ENCODE results near the gene SLC39A3. TPM values are rescaled to one million over a fixed set of nuclear protein-coding genes. Genes with fewer than 3 reads are reported as not detected.

SLC39A3 gene
- total and polyA plus RNA-seq, 2 of the 8 experiments (the other 6 are each of a cell fraction or from before 2014, with no cell fraction given): 33.0 to 52.9 TPM

DNA sequence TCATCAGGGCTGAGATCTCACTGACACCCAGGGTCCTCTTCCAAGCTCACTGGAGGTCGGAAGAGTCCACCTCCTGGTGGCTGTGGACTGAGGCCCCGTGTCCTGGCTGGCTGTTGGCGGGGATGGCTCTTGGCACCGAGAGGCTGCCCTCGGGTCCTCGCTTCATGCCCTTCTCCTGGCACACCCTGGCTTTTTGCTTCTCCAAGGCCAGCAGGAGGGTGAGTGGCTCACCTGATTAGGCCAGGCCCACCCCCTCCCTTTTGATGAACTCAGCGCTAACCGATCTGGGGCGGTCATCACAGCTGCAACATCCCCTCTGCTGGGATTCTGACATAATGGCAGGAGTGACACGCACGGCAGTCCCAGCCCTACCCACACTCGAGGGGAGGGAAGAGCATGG, 4.4 kb downstream of the SLC39A3 start:
- POLR2A ChIA-PET (ENCODE audit: partially characterized antibody): interaction anchor here (0.5 to 2.2 kb wide), 4 partner anchors 12 to 108 kb away, joined by 3 to 6 read pairs (median 4); no protein-coding TSS in a partner anchor
- Histone ChIP-seq H2BK20ac (ENCODE audit: low read length) (no peak overlapping the region), H3K79me1 (ENCODE audit: low read depth, low read length) (no peaks in the 10 kb centered on the region), H4K20me1 (replicated peaks in 1 of 2; ENCODE audit: control insufficient read depth in 1 of 2, insufficient read depth in 2 of 2, low read length in 2 of 2) (peaks cover 4 to 27% of the 10 kb centered on the region in 2 experiments), H3K4ac (replicated peaks; ENCODE audit: insufficient read length, low read depth, low read length) (no peak overlapping the region), H3K27me3 (replicated peaks in 1 of 4; ENCODE audit: control insufficient read depth in 3 of 4, extremely low read depth in 1 of 4, insufficient read depth in 3 of 4, low read length in 3 of 4) (no peaks in the 10 kb centered on the region), H3K4me1 (replicated peaks in 1 of 4; ENCODE audit: control insufficient read depth in 3 of 4, insufficient read depth in 4 of 4, low read length in 3 of 4) (no peaks in the 10 kb centered on the region), H2BK15ac (ENCODE audit: low read length) (no peak overlapping the region), H3K23ac (ENCODE audit: insufficient read length) (no peak overlapping the region), H3K79me2 (ENCODE audit: control insufficient read depth in 1 of 2, insufficient read depth in 2 of 2, low read length in 2 of 2) (peaks cover 0 to 2% of the 10 kb centered on the region in 2 experiments; a peak in 1 of 4 replicates), H3K9ac (replicated peaks in 1 of 4; ENCODE audit: extremely low read depth in 1 of 4, low read depth in 3 of 4, low read length in 3 of 4) (no peak overlapping the region), H2BK12ac (ENCODE audit: low read depth, low read length) (no peak overlapping the region), H2BK120ac (replicated peaks; ENCODE audit: low read depth, low read length) (no peak overlapping the region), H2BK5ac (ENCODE audit: low read depth, low read length) (no peak overlapping the region), H3K4me3 (ENCODE audit: extremely low read depth in 1 of 4, insufficient read depth in 2 of 4, low read depth in 3 of 4, low read length in 4 of 4) (no peak overlapping the region), H4K91ac (replicated peaks; ENCODE audit: insufficient read length, low read length) (no peak overlapping the region), H3K9me3 (ENCODE audit: insufficient read depth in 2 of 2, low read depth in 1 of 2, low read length in 1 of 2) (no peaks in the 10 kb centered on the region), H3K23me2 (ENCODE audit: low read depth, low read length) (0 out of 2 replicates have a peak, but pooled peaks cover 5% of the 10 kb centered on the region), H3K56ac (replicated peaks; ENCODE audit: insufficient read length, low read depth, low read length) (no peak overlapping the region), H3K36me3 (ENCODE audit: control insufficient read depth in 2 of 4, insufficient read depth in 4 of 4, low read length in 3 of 4) (peaks cover 3 to 30% (median 8%) of the 10 kb centered on the region in 4 experiments; a peak in 6 of 8 replicates), H4K8ac (ENCODE audit: extremely low read depth, insufficient read depth, low read length) (no peak overlapping the region; the same call in 1 of the 2 replicates), H2AFZ (ENCODE audit: low read length) (no peak overlapping the region), H3K27ac (ENCODE audit: low read depth, low read length) (no peak overlapping the region), H4K5ac (ENCODE audit: insufficient read length, low read depth, low read length) (no peak overlapping the region), H3K14ac (ENCODE audit: insufficient read length) (no peak overlapping the region), H3K18ac (ENCODE audit: extremely low read depth, low read length) (no peak overlapping the region), H2AK5ac (ENCODE audit: low read depth, low read length) (no peak overlapping the region), H3K4me2 (ENCODE audit: insufficient read depth in 1 of 2, low read depth in 2 of 2, low read length in 2 of 2) (no peak overlapping the region)
- DNase-seq (ENCODE audit: low read depth in 1 of 2, low spot score in 2 of 2) (no peak), FAIRE-seq (no peak)
- CTCF ChIA-PET (ENCODE audit: partially characterized antibody): interaction anchor here (0.5 to 4.3 kb wide), 3 partner anchors 12 to 152 kb away, joined by 3 to 16 read pairs (median 4); no protein-coding TSS in a partner anchor
- 98% methylated on average over 12 of the region's 12 CpGs; no CpG with 5 or more reads in 1 of the 2 experiments for WGBS, 2 experiments (ENCODE audit: extremely low coverage in 1 of 2, insufficient coverage in 1 of 2, insufficient read length in 1 of 2, insufficient replicate concordance in 2 of 2, low coverage in 1 of 2, low lambda C conversion rate in 2 of 2, missing lambda C conversion rate in 1 of 2)
- TF ChIP-seq SP1 (IDR thresholded peaks at IDR 0.05; ENCODE audit: low read depth, low read length): no peak
- no peak for TF ChIP-seq BCL11A (IDR thresholded peaks at IDR 0.05; ENCODE audit: low read depth in 2 of 2, low read length in 2 of 2)
- TF ChIP-seq CEBPB (IDR thresholded peaks at IDR 0.05; ENCODE audit: low read depth, low read length): no peak
- TF ChIP-seq POU5F1 (IDR thresholded peaks at IDR 0.05; ENCODE audit: low read depth, low read length): no peak
- no peak for TF ChIP-seq BRCA1 (IDR thresholded peaks at IDR 0.05; ENCODE audit: low read depth, low read length)
- TF ChIP-seq POLR2AphosphoS5 (IDR thresholded peaks at IDR 0.05; ENCODE audit: low read depth, low read length): no peak
- TF ChIP-seq SRF (IDR thresholded peaks at IDR 0.05; ENCODE audit: low read depth, low read length): no peak
- no peak for TF ChIP-seq SIX5 (IDR thresholded peaks at IDR 0.05; ENCODE audit: low read depth, low read length)
- TF ChIP-seq KDM5A (IDR thresholded peaks at IDR 0.05; ENCODE audit: low read length): no peak
- TF ChIP-seq CBX5 (IDR thresholded peaks at IDR 0.05; ENCODE audit: low read depth, low read length): no peak
- TF ChIP-seq RAD21 (IDR thresholded peaks at IDR 0.05 in 1 of 2, conservative IDR thresholded peaks at IDR 0.05 in 1 of 2; ENCODE audit: low read depth in 2 of 2, low read length in 2 of 2): no peak
- no peak for TF ChIP-seq TAF7 (optimal IDR thresholded peaks at IDR 0.05; ENCODE audit: borderline replicate concordance, low read depth, low read length)
- no peak for TF ChIP-seq CTBP2 (IDR thresholded peaks at IDR 0.05; ENCODE audit: borderline replicate concordance, insufficient read depth, insufficient read length, low read length)
- TF ChIP-seq, protein P1, sequence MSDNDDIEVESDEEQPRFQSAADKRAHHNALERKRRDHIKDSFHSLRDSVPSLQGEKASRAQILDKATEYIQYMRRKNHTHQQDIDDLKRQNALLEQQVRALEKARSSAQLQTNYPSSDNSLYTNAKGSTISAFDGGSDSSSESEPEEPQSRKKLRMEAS (IDR thresholded peaks at IDR 0.05): no peak
- TF ChIP-seq TBP (IDR thresholded peaks at IDR 0.05; ENCODE audit: low read depth, low read length): no peak

Data from H1 (cell line).